Mucosa of descending colon (tissue), 3 donors: ENCODE measurements around the gene PCDHGA1. TPM values are rescaled to one million over a fixed set of nuclear protein-coding genes. Genes with fewer than 3 reads are reported as not detected.

ENCODE experiments used
- ATAC-seq: fragments of 200-7000 bp; cut with Tn5 transposase; one replicate; pipeline ENCODE4 v1.9.1; 2020; ENCODE audit warnings: mild to moderate bottlenecking, moderate library complexity
- DNase-seq, 3 donors: peaks; one replicate each; pipeline ENCODE4 v3.0.0-alpha.2; 2020
- H3K36me3 ChIP-seq: fragments of 200-600 bp; one replicate; pipeline ENCODE4 v1.8.0; 2021; ENCODE audit warnings: low read depth, mild to moderate bottlenecking
- H3K4me1 ChIP-seq: fragments of 200-600 bp; one replicate; pipeline ENCODE4 v1.8.0; 2021; ENCODE audit warnings: low read depth, mild to moderate bottlenecking
- H3K4me3 ChIP-seq: fragments of 200-600 bp; one replicate; pipeline ENCODE4 v1.8.0; 2021; ENCODE audit warnings: mild to moderate bottlenecking
- H3K9me3 ChIP-seq: fragments of 200-600 bp; one replicate; pipeline ENCODE4 v1.8.0; 2021; ENCODE audit warnings: mild to moderate bottlenecking
- intact Hi-C, 2 donors: fragments of 100-400 bp; cut with DNase I in 1 of 2; cut with micrococcal nuclease in 1 of 2; formaldehyde crosslinking; loops; one replicate each; pipeline versions ENCODE4 v1.11.0 to v1.11.1; 2022; cut with DNase I, micrococcal nuclease
- total RNA-seq, 3 donors: library from RNA; stranded (reverse); fragmentation: NEBNext Ultra II Directional in 2 of 3; extraction: Animal tissue kit (Norgen Biotek cat#: 25700) in 2 of 3; gene quantifications; one replicate each; pipeline versions ENCODE4 v1.2.1 to v1.2.4, GENCODE V29; 2021 to 2023
- TF ChIP-seq, protein P1 (sequence below): fragments of 200-600 bp; IDR thresholded peaks from one replicate; pipeline ENCODE4 v1.8.0; 2022; ENCODE audit warnings: antibody characterized with exemption, mild to moderate bottlenecking
- donor health status: DM: no; HTN: no; CAD: no; lungs with moderate emphysema.
- donor health status: DM: no; HTN: no; CAD: no.
- donor health status: DM: no; HTN: yes; CAD: no.

Gene PCDHGA1
- total RNA-seq, 3 donors from 2014 or later, result 0.35 to 1.6 (median 0.43) TPM

DNA sequence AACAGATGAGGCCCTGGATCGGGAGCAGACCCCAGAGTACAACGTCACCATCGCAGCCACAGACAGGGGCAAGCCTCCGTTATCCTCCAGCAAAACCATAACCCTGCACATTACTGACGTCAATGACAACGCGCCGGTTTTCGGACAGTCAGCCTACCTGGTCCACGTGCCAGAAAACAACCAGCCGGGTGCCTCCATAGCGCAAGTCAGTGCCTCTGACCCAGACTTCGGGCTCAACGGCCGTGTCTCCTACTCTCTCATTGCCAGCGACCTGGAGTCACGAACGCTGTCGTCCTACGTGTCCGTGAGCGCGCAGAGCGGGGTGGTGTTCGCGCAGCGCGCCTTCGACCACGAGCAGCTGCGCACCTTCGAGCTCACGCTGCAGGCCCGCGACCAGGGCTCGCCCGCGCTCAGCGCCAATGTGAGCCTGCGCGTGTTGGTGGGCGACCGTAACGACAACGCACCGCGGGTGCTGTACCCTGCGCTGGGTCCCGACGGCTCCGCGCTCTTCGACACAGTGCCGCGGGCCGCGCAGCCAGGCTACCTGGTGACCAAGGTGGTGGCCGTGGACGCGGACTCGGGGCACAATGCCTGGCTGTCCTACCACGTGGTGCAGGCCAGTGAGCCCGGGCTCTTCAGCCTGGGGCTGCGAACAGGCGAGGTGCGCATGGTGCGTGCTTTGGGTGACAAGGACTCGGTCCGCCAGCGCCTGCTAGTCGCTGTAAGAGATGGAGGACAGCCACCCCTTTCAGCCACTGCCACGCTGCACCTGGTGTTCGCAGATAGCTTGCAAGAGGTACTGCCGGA lies 89.0 kb downstream of the PCDHGA1 start:
- H3K9me3 ChIP-seq, result peaks cover 98% of the 10 kb centered on the region
- H3K36me3 ChIP-seq, result no peaks in the 10 kb centered on the region
- intact Hi-C loops, result no loop called here
- TF ChIP-seq, protein P1, sequence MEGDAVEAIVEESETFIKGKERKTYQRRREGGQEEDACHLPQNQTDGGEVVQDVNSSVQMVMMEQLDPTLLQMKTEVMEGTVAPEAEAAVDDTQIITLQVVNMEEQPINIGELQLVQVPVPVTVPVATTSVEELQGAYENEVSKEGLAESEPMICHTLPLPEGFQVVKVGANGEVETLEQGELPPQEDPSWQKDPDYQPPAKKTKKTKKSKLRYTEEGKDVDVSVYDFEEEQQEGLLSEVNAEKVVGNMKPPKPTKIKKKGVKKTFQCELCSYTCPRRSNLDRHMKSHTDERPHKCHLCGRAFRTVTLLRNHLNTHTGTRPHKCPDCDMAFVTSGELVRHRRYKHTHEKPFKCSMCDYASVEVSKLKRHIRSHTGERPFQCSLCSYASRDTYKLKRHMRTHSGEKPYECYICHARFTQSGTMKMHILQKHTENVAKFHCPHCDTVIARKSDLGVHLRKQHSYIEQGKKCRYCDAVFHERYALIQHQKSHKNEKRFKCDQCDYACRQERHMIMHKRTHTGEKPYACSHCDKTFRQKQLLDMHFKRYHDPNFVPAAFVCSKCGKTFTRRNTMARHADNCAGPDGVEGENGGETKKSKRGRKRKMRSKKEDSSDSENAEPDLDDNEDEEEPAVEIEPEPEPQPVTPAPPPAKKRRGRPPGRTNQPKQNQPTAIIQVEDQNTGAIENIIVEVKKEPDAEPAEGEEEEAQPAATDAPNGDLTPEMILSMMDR, result no peak
- H3K4me1 ChIP-seq, result no peaks in the 10 kb centered on the region
- no peak overlapping the region for H3K4me3 ChIP-seq
- ATAC-seq (no peak), DNase-seq (peak in 1 of 3 donors; percentile 46)

DNA sequence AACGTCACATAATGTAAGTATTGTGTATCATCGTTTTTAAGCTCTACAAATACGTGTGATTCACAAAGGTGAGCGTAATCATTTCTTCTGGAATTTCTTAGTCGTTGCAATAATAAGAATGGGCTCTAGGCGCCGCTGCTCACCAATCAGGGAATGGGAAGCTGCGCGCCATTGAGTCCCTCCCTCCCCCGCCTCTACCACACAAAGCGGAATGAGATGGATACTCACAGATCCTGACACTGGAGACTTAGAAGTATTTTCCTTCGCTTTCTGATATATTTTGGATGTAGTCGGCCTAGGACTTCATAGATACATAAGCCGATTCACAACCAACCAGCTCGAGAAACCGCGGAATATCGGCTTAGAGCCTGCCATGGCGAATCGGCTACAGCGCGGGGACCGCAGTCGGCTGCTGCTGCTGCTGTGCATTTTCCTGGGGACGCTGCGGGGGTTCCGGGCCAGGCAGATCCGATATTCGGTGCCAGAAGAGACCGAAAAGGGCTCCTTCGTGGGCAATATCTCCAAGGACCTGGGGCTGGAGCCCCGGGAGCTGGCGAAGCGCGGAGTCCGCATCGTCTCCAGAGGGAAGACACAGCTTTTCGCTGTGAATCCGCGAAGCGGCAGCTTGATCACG lies 90.7 kb downstream of the PCDHGA1 start, which contains the start of gene PCDHGA11:
TSS of gene PCDHGA11 (plus strand) at position 197 of the 634 bp plus-strand sequence. CDS start at position 374, 177 bp downstream.
- peaks cover 98% of the 10 kb centered on the region for H3K9me3 ChIP-seq
- ATAC-seq, result no peak
- intact Hi-C loops, result no loop called here

DNA sequence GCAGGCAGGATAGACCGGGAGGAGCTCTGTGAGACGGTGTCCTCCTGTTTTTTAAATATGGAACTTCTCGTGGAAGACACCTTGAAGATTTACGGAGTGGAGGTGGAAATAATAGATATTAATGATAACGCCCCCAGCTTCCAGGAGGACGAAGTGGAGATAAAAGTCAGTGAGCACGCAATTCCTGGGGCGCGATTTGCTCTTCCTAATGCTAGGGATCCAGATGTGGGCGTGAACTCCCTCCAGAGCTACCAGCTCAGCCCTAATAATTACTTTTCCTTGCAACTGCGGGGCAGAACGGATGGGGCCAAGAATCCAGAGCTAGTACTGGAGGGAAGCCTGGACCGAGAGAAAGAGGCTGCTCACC lies 91.2 kb downstream of the PCDHGA1 start:
- Histone ChIP-seq H3K36me3 (no peaks in the 10 kb centered on the region), H3K9me3 (peaks cover 98% of the 10 kb centered on the region), H3K4me1 (no peaks in the 10 kb centered on the region), H3K4me3 (no peak overlapping the region)
- TF ChIP-seq, protein P1, result no peak
- no peak for ATAC-seq
- intact Hi-C loops, result no loop called here
- DNase-seq, result no peak

More for the DNA sequence above, 90.7 kb downstream of the PCDHGA1 start, which contains the start of gene PCDHGA11:
- H3K36me3 ChIP-seq, result no peaks in the 10 kb centered on the region
- no peak within 1 kb of the TSS for H3K4me3 ChIP-seq
- peak in 2 of 3 donors; percentile 43 to 45 for DNase-seq
- no peaks in the 10 kb centered on the region for H3K4me1 ChIP-seq
- TF ChIP-seq, protein P1, result no peak

DNA sequence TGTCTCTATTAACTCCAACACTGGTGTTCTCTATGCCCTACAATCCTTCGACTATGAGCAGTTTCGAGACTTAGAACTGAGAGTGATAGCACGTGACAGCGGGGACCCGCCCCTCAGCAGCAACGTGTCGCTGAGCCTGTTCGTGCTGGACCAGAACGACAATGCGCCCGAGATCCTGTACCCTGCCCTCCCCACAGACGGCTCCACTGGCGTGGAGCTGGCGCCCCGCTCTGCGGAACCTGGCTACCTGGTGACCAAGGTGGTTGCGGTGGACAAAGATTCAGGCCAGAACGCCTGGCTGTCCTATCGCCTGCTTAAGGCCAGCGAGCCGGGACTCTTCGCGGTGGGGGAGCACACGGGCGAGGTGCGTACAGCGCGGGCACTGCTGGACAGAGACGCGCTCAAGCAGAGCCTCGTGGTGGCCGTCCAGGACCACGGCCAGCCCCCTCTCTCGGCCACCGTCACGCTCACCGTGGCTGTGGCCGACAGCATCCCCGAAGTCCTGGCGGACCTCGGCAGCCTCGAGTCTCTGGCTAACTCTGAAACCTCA lies 92.5 kb downstream of the PCDHGA1 start:
- Histone ChIP-seq H3K36me3 (no peaks in the 10 kb centered on the region), H3K9me3 (peaks cover 99% of the 10 kb centered on the region), H3K4me3 (no peak overlapping the region), H3K4me1 (no peaks in the 10 kb centered on the region)
- TF ChIP-seq, protein P1, result no peak
- no peak for DNase-seq
- intact Hi-C loops, result no loop called here
- no peak for ATAC-seq

DNA sequence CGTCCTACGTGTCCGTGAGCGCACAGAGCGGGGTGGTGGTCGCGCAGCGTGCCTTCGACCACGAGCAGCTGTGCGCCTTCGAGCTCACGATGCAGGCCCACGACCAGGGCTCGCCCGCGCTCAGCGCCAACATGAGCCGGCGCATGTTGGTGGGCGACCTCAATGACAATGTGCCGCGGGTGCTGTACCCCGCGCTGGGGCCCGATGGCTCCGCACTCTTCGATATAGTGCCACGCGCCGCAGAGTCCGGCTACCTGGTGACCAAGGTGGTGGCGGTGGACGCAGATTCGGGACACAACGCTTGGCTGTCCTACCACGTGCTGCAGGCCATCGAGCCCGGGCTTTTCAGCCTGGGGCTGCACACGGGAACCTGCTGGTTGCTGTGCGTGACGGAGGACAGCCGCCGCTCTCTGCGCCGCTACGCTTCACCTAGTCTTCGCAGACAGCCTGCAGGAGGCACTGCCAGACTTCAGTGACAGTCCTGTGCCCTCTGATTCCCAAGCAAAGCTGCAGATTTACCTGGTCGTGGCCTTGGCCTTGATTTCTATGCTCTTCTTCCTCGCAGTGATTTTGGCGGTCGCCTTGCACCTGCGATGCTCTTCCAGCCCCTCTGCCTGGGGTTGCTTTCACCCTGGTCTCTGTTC lies 97.6 kb downstream of the PCDHGA1 start:
- Histone ChIP-seq H3K36me3 (no peaks in the 10 kb centered on the region), H3K9me3 (peaks cover 99% of the 10 kb centered on the region), H3K4me3 (no peak overlapping the region), H3K4me1 (no peaks in the 10 kb centered on the region)
- TF ChIP-seq, protein P1, result no peak
- DNase-seq (no peak), ATAC-seq (no peak)
- intact Hi-C loops, result no loop called here
